H9 (cell line): Measurements from ENCODE around the gene DCN. TPM values are rescaled to one million over a fixed set of nuclear protein-coding genes. Genes with fewer than 3 reads are reported as not detected.

ENCODE experiments used
- DNase-seq: peaks from one replicate; pipeline ENCODE4 v3.0.0-alpha.2; 2017
- H2AFZ ChIP-seq: one replicate; pipeline ENCODE4 v1.6.1; 2013; ENCODE audit warnings: mild to moderate bottlenecking, low read length, control low read depth, moderate library complexity
- H2AK5ac ChIP-seq: 2 replicates; pipeline ENCODE4 v1.6.1; 2013; ENCODE audit warnings: low read length, control low read depth, mixed read lengths; ENCODE audit not compliant: insufficient read length
- H2BK120ac ChIP-seq: one replicate; pipeline ENCODE4 v1.6.1; 2013; ENCODE audit warnings: low read depth, mild to moderate bottlenecking, low read length, control low read depth, inconsistent platforms; ENCODE audit not compliant: poor library complexity, severe bottlenecking
- H2BK12ac ChIP-seq: 2 replicates; pipeline ENCODE4 v1.6.1; 2013; ENCODE audit warnings: low read length, control low read depth, mixed read lengths, low read depth; ENCODE audit not compliant: insufficient read length
- H2BK15ac ChIP-seq: 2 replicates; pipeline ENCODE4 v1.6.1; 2013; ENCODE audit warnings: low read depth, low read length, control low read depth
- H2BK20ac ChIP-seq: one replicate; pipeline ENCODE4 v1.6.1; 2013; ENCODE audit warnings: low read depth, mild to moderate bottlenecking, low read length, control low read depth, inconsistent platforms; ENCODE audit not compliant: poor library complexity, severe bottlenecking
- H2BK5ac ChIP-seq: 2 replicates; pipeline ENCODE4 v1.6.1; 2013; ENCODE audit warnings: low read length, control low read depth, mixed read lengths; ENCODE audit not compliant: insufficient read length
- H3K14ac ChIP-seq: 2 replicates; pipeline ENCODE4 v1.6.1; 2013; ENCODE audit warnings: low read length, control low read depth; ENCODE audit not compliant: insufficient read depth
- H3K18ac ChIP-seq: 2 replicates; pipeline ENCODE4 v1.6.1; 2013; ENCODE audit warnings: low read depth, mild to moderate bottlenecking, mixed read lengths, low read length, control low read depth; ENCODE audit not compliant: insufficient read length
- H3K23ac ChIP-seq: 2 replicates; pipeline ENCODE4 v1.6.1; 2013; ENCODE audit warnings: low read length, control low read depth, mixed read lengths, low read depth; ENCODE audit not compliant: insufficient read length
- H3K23me2 ChIP-seq: 2 replicates; pipeline ENCODE4 v1.6.1; 2013; ENCODE audit warnings: low read depth, mild to moderate bottlenecking, mixed read lengths, low read length, control low read depth; ENCODE audit not compliant: insufficient read length, poor library complexity, severe bottlenecking
- H3K27ac ChIP-seq: 2 replicates; pipeline ENCODE4 v1.5.1; 2013; ENCODE audit warnings: low read length, control low read depth, mixed read lengths, low read depth; ENCODE audit not compliant: insufficient read length
- H3K27me3 ChIP-seq: 2 replicates; pipeline ENCODE4 v1.6.1; 2013; ENCODE audit warnings: low read length, control low read depth, inconsistent platforms; ENCODE audit not compliant: insufficient read depth
- H3K4ac ChIP-seq: 2 replicates; pipeline ENCODE4 v1.6.1; 2013; ENCODE audit warnings: low read depth, mild to moderate bottlenecking, control low read depth, inconsistent platforms, low read length, moderate library complexity
- H3K4me1 ChIP-seq: 2 replicates; pipeline ENCODE4 v1.6.1; 2013; ENCODE audit warnings: low read length, control low read depth, inconsistent platforms; ENCODE audit not compliant: insufficient read depth
- H3K4me2 ChIP-seq: 2 replicates; pipeline ENCODE4 v1.6.1; 2013; ENCODE audit warnings: low read length, control low read depth, mixed read lengths; ENCODE audit not compliant: insufficient read length, insufficient read depth
- H3K56ac ChIP-seq: 2 replicates; pipeline ENCODE4 v1.6.1; 2013; ENCODE audit warnings: low read depth, mild to moderate bottlenecking, mixed read lengths, low read length, control low read depth; ENCODE audit not compliant: insufficient read length
- H3K79me1 ChIP-seq: 2 replicates; pipeline ENCODE4 v1.6.1; 2013; ENCODE audit warnings: low read depth, mild to moderate bottlenecking, moderate library complexity, low read length, control low read depth, inconsistent platforms; ENCODE audit not compliant: insufficient read depth, poor library complexity, severe bottlenecking
- H3K79me2 ChIP-seq: 2 replicates; pipeline ENCODE4 v1.6.1; 2013; ENCODE audit warnings: low read length, control low read depth, inconsistent platforms; ENCODE audit not compliant: insufficient read depth
- H3K9ac ChIP-seq: 2 replicates; pipeline ENCODE4 v1.6.1; 2013; ENCODE audit warnings: low read length, control low read depth, mixed read lengths; ENCODE audit not compliant: insufficient read length; ENCODE audit errors: extremely low read depth
- H3K9me3 ChIP-seq: one replicate; pipeline ENCODE4 v1.6.1; 2013; ENCODE audit warnings: low read depth, low read length, inconsistent platforms; ENCODE audit not compliant: control insufficient read depth
- H3T11ph ChIP-seq: one replicate; pipeline ENCODE4 v1.6.1; 2013; ENCODE audit warnings: mild to moderate bottlenecking, low read length, control low read depth, inconsistent platforms
- H4K20me1 ChIP-seq: one replicate; pipeline ENCODE4 v1.6.1; 2013; ENCODE audit not compliant: control insufficient read depth, insufficient read length, insufficient read depth
- H4K5ac ChIP-seq: 2 replicates; pipeline ENCODE4 v1.6.1; 2013; ENCODE audit warnings: low read depth, mild to moderate bottlenecking, mixed read lengths, low read length, control low read depth; ENCODE audit not compliant: insufficient read length
- H4K8ac ChIP-seq: replicated peaks from 2 replicates; pipeline ENCODE4 v1.6.1; 2013; ENCODE audit warnings: low read length, control low read depth, mixed read lengths, low read depth; ENCODE audit not compliant: insufficient read length
- H4K91ac ChIP-seq: 2 replicates; pipeline ENCODE4 v1.6.1; 2013; ENCODE audit warnings: low read depth, mild to moderate bottlenecking, moderate library complexity, mixed read lengths, low read length, control low read depth; ENCODE audit not compliant: insufficient read length
- H3K27ac Mint-ChIP-seq, 3 experiments: 2 replicates in 2 of 3; 3 replicates in 1 of 3; pipeline ENCODE4 v1.8.0; 2020 to 2021; ENCODE audit warnings: mixed read lengths in 3 of 3, mild to moderate bottlenecking in 1 of 3, moderate library complexity in 1 of 3
- H3K27me3 Mint-ChIP-seq: 2 replicates; pipeline ENCODE4 v1.8.0; 2021; ENCODE audit warnings: low read depth, mild to moderate bottlenecking, moderate library complexity, mixed read lengths
- H3K36me3 Mint-ChIP-seq, 3 experiments: 2 replicates in 2 of 3; 3 replicates in 1 of 3; pipeline ENCODE4 v1.8.0; 2020 to 2021; ENCODE audit warnings: low read depth in 3 of 3, mixed read lengths in 3 of 3; ENCODE audit not compliant: insufficient read depth in 1 of 3
- H3K4me1 Mint-ChIP-seq, 2 experiments: 2 replicates each; pipeline ENCODE4 v1.8.0; 2020; ENCODE audit warnings: mixed read lengths in 2 of 2
- H3K4me3 Mint-ChIP-seq, 2 experiments: 2 replicates in 1 of 2; 3 replicates in 1 of 2; pipeline ENCODE4 v1.8.0; 2020 to 2021; ENCODE audit warnings: mild to moderate bottlenecking in 2 of 2, mixed read lengths in 2 of 2, moderate library complexity in 1 of 2
- H3K9me3 Mint-ChIP-seq, 2 experiments: 2 replicates in 1 of 2; 3 replicates in 1 of 2; pipeline ENCODE4 v1.8.0; 2020; ENCODE audit warnings: mild to moderate bottlenecking in 2 of 2, mixed read lengths in 2 of 2, moderate library complexity in 1 of 2
- WGBS: extraction: QIAGEN DNeasy Blood & Tissue Kit; methylation state at CpG from one replicate; pipeline ENCODE4 v1.1.7; 2013; ENCODE audit warnings: missing lambda C conversion rate, low lambda C conversion rate, mixed read lengths; ENCODE audit not compliant: insufficient read length; ENCODE audit errors: extremely low coverage; 5-methylcytosine and 5-hydroxymethylcytosine counted together
- total RNA-seq: library from RNA; stranded (reverse); gene quantifications from 2 replicates; pipeline ENCODE4 v1.2.1, GENCODE V29; 2021
- TF ChIP-seq, protein P1 (sequence below): fragments of 200-600 bp; sonication (generic); conservative IDR thresholded peaks from 3 replicates; pipeline ENCODE4 v1.8.0; 2021; ENCODE audit warnings: antibody characterized with exemption, mild to moderate bottlenecking

The DCN gene
- total RNA-seq, 1 experiment from 2014 or later: not detected

DNA sequence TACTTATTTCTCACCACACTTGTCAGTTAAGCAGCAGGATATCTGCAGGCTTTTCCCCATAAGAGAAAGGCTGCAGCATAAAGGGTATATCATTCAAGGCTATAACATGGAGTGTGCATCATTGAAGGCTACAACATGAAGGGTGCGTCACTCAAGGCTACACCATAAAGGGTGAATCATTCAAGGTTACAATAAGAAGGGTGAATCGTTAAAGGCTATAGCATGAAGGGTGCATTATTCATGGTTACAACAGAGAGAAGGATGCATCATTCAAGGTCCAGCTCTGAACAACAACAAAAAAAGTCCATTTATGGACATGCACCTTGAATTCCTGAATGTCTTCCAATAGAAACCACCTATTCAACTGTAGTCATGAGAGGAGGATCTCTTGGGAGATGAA, 38.6 kb downstream of the DCN start:
- TF ChIP-seq, protein P1, sequence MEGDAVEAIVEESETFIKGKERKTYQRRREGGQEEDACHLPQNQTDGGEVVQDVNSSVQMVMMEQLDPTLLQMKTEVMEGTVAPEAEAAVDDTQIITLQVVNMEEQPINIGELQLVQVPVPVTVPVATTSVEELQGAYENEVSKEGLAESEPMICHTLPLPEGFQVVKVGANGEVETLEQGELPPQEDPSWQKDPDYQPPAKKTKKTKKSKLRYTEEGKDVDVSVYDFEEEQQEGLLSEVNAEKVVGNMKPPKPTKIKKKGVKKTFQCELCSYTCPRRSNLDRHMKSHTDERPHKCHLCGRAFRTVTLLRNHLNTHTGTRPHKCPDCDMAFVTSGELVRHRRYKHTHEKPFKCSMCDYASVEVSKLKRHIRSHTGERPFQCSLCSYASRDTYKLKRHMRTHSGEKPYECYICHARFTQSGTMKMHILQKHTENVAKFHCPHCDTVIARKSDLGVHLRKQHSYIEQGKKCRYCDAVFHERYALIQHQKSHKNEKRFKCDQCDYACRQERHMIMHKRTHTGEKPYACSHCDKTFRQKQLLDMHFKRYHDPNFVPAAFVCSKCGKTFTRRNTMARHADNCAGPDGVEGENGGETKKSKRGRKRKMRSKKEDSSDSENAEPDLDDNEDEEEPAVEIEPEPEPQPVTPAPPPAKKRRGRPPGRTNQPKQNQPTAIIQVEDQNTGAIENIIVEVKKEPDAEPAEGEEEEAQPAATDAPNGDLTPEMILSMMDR: no peak
- no peak overlapping the region for H3K27ac ChIP-seq
- H2BK120ac ChIP-seq: no peak overlapping the region
- no peak for DNase-seq
- Mint-ChIP-seq H3K4me1 (no peaks in the 10 kb centered on the region), H3K27ac (no peak overlapping the region), H3K27me3 (no peaks in the 10 kb centered on the region), H3K9me3 (peaks cover 0 to 3% of the 10 kb centered on the region in 2 experiments; a peak in 2 of 5 replicates), H3K4me3 (no peak overlapping the region), H3K36me3 (no peaks in the 10 kb centered on the region)
- no peaks in the 10 kb centered on the region for H4K20me1 ChIP-seq
- no peaks in the 10 kb centered on the region for H3K79me1 ChIP-seq
- no peak overlapping the region for H3K56ac ChIP-seq
- H3K23me2 ChIP-seq: no peaks in the 10 kb centered on the region
- no peak overlapping the region for H2BK5ac ChIP-seq
- no peaks in the 10 kb centered on the region for H3K9me3 ChIP-seq
- no peak overlapping the region for H4K8ac ChIP-seq
- no peak overlapping the region for H3K4me2 ChIP-seq
- H3K14ac ChIP-seq: no peak overlapping the region
- H3K4me1 ChIP-seq: no peaks in the 10 kb centered on the region
- no peak overlapping the region for H4K91ac ChIP-seq
- no peak overlapping the region for H2BK15ac ChIP-seq
- no peak overlapping the region for H3K23ac ChIP-seq
- H3K79me2 ChIP-seq: no peaks in the 10 kb centered on the region
- no peak overlapping the region for H3T11ph ChIP-seq
- H3K9ac ChIP-seq: no peak overlapping the region
- H2AFZ ChIP-seq: no peak overlapping the region
- no peak overlapping the region for H2BK12ac ChIP-seq
- H2AK5ac ChIP-seq: no peak overlapping the region
- no peak overlapping the region for H3K4ac ChIP-seq
- WGBS: no CpG with 5 or more reads among the region's 2 CpGs
- no peak overlapping the region for H3K18ac ChIP-seq
- no peak overlapping the region for H2BK20ac ChIP-seq
- no peaks in the 10 kb centered on the region for H3K27me3 ChIP-seq
- H4K5ac ChIP-seq: no peak overlapping the region
